GM19043 (cell line): ENCODE results near the gene ADGRA1.
"Not testable (repeated sequence)": the region's sequence is repeated elsewhere in the genome, so short reads cannot be mapped to it uniquely, and the experiment has no call there.

Experiments
- ATAC-seq: cut with Tn5 transposase; IDR thresholded peaks from one replicate; pipeline ENCODE4 v1.9.1; 2021; ENCODE audit warnings: low read depth; ENCODE audit not compliant: unreplicated experiment

Gene ADGRA1

DNA sequence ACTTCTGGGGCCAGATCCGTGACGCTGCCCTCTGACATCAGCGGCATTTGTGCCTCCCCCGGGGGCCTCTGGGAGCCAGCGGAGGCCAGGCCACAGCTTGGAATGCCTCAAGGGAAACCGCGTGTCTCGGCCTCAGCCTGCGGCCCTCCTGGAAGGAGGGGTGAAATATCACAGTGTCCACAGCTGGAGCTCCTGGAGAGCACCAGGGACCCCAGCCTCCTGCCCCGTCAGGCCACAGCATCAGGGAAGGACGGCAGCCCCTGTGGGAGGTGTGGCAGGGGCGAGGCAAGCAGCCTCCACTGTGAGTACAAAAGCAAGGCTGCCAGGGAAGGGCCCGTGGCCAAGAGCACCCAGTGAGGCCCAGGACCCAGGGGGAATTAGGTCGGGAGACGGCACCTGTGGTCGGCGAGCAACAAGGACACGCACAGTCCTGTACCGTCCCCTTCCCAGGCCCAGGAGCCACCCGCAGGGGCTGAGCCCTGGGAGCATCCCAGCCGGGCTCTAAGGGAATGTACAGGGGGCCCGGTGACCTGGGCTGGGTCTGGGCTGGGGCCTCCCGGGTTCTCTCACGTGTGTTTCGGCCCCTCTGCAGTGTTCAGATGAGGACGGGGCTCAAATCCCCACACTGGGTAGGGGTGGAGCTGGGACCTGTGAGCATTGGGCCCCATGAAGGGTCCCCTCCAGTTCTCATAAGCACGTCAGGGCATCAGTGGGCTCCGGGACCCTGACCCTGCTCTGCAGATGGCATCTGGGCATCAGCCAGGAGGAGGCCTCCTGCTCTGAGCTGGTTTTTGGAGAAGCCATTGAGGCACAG, 53.6 kb downstream of the ADGRA1 start:
- no peak for ATAC-seq

DNA sequence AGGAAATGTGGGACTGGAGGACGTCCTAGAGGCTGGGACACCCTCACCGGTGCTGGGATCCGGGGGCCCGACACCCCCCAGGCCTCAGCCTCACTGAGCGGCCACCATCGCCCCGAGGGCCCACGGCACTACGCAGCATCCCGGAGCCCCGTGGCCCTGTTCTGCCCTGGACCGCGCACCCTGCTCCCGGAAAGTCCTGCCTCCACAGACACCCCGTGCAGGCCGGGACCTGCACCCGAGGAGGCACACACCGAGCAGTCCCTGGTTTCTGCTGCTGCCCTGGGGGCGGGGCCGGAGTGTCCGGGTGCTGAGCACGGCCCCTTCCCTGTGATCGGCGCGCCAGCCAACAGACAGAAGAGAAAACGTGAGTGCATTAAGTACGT, 54.2 kb downstream of the ADGRA1 start:
- ATAC-seq = no peak

DNA sequence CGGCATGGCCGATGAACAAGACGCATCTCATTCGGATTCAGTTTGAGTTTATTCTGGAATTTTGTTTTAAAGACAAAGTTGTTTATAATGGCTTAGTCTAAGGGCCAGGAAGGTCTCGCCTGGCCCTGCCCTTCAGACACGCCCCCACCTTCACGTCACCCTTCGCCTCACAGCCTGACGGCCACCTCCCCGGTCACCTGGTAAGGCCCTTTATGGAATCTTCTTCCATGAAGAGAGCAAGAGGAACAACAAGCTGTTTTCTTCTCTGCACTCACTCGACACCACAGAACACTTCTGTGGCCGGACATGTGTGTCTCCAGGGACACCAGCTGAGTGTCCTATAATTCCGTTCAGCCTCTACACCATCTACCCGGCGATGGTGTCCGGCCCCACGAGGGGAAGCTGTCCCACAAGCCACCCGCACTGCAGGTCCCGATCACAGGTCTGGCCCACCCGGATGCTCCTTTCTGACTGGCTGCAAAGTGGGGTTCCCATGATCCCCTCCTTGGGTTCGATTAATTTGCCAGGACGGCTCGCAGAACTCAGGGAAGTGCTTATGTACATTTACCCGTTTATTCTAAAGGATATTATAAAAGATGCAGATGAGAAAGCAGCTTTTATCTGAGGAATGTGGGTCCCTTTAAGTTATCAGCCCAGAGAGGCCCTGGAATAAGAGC, 54.9 kb downstream of the ADGRA1 start:
- ATAC-seq = no peak

DNA sequence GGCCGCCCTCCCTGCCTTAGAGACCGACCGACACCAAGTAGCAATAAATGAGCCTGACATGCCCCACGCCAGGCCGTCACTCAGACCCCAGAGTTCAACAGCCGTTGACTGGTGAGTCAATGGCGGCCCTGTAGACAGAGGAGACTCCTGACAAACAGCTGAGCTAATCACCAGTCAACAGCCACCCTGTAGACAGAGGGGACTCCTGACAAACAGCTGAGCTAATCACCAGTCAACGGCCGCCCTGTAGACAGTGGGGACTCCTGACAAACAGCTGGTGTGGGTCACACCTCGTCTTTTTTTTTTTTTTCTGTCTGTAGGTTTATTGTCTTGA, 55.4 kb downstream of the ADGRA1 start:
- ATAC-seq = no peak

DNA sequence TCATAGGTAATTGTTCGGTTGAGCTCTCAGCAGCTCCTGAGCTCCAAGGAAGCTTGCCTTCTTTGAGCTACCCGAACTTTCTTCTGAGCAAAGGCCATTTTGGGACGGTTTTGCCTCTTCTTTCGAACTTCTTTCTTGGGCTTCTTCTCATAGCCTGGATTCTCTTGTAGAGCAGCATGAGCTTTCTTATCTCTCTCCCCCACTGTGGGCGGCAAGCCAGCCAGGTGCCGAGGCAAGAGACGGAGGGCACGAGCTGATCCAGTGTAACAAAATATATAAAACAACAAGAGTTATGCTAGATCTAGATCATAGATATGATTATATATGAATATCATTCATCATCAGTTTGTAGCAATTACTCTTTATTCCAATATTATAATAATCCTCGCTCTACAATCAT, 55.8 kb downstream of the ADGRA1 start:
- no peak for ATAC-seq

DNA sequence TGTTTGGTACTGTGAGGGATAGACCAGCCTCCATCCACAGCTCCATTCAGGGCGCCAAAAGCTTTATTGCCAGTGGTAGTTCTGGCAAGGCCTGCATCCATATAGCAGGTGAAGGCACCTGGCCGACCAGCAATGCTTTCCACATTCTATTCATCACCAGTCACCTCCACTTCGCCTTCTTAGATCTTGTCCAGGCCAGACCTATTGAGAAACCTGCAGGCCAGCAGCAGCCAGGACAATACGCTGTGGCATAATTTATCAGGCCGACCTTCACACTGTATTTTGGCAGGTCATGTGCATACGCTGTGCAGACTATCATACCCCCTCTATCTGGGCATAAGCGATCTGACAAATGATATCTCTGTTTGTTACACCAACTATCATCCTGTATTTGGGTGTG, 57.0 kb downstream of the ADGRA1 start:
- ATAC-seq = no peak

DNA sequence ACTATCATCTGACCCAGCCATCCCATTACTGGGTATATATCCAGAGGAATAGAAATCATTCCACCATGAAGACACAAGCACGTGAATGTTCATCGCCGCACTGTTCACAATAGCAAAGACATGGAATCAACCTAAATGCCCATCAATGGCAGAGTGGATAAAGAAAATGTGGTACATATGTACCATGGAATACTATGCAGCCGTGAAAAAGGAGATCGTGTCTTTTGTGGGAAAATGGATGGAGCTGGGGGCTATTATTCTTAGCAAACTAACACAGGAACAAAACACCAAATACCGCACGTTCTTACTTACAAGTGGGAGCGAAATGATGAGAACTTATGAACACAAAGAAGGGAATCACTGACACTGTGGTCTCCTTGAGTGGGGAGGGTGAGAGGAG, 62.5 kb downstream of the ADGRA1 start:
- no peak for ATAC-seq

DNA sequence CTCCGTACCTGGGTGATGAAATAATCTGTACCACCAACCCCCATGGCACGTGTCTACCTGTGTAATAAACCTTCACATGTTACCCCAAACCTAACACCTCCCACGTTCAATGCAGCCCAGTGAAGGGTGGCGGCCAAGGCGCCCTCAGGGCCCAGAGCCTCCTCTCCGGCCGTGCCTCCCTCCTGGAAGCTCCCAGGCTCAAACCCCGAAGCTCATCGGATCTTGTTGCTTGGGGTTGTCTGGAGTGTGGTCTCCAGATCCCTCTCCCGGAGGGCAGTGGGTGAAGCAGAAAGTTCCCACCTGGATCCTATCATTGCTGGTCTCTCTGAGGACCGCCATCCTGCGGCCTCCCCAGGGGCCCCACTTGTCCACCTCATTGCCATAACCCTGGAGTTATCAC, 62.9 kb downstream of the ADGRA1 start:
- ATAC-seq = no peak

DNA sequence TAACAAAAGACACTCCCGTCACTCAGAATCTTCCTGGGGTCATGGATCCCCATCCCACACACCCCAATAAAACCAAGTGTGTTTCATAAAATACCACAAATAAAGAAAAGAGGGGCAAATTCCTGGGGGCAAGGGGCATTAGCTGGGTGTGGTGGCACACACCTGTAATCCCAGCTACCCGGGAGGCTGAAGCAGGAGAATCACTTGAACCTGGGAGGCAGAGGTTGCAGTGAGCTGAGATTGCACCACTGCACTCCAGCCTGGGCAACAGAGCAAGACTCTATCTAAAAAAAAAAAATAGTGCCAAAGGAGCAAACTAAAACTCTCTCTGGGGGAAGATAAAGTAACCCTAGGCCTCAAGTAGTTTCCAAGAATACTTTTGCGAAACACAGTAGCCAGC, 63.3 kb downstream of the ADGRA1 start:
- not testable (repeated sequence) for ATAC-seq

DNA sequence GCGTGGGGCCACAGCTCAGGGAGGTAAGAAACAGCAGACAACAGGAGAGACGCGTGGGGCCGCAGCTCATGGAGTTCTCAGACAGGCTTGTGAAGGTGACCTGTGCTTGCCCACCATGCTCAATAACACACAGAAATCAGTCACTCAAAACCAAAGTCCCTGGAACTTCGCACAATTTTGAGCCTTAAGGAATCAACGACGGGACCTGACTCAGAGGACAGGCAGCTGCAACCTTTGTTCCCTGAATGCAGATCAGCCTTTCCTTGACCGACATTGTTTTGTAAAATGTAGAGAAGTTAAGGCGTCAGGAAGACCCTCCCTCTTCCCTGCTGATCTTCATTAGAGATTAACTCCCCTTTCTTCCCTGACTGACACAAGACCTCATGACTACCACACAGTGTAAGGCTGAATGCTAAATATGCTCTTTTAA, 63.8 kb downstream of the ADGRA1 start:
- ATAC-seq = no peak

DNA sequence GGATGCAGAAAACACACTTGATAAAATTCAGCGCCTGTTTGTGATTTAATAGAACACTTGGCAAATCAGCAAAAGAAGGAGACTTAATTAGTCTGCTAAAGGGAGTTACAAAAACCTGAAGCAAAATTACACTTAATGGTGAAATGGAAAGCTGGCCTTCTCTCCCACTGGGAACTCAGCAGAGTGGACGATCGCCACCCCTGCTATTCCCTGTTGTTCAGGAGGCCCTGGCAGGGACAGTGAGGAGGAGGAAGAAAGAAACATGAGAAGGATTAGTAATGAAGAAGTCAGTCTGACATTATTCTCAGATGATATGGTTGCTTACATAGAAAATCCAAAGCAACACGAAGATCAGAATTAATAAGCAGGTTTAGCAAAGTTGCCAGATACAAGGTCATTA, 66.7 kb downstream of the ADGRA1 start:
- ATAC-seq = no peak

DNA sequence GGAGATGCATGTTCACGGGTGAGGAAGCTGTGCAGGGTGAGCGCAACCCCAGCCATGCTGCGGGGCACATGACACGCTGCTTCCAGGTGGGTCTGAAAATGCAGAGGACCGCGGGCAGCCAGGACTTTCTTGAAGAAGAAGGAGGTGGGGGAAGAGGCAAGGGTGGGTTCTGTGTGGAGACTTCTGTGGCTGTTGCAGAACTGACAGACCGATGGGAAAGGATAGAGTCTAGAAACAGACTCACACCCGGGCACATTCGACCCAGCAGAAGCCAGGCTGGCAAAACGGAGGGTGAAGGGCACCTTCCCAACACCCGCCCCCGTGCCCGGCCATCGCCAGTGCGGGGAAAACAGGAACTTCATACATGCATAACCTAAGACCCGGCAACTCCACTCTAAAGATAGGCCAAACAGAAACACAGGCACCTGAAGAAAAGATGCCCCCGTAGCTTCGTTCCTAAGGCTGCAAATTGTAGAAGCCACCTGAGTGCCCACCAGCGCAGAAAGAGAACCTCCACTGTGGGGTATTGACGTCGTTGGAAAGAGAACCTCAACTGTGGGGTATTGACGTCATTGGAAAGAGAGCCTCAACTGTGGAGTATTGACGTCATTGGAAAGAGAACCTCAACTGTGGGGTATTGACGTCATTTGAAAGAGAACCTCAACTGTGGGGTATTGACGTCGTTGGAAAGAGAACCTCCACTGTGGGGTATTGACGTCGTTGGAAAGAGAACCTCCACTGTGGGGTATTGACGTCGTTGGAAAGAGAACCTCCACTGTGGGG, 67.5 kb downstream of the ADGRA1 start:
- ATAC-seq = no peak

DNA sequence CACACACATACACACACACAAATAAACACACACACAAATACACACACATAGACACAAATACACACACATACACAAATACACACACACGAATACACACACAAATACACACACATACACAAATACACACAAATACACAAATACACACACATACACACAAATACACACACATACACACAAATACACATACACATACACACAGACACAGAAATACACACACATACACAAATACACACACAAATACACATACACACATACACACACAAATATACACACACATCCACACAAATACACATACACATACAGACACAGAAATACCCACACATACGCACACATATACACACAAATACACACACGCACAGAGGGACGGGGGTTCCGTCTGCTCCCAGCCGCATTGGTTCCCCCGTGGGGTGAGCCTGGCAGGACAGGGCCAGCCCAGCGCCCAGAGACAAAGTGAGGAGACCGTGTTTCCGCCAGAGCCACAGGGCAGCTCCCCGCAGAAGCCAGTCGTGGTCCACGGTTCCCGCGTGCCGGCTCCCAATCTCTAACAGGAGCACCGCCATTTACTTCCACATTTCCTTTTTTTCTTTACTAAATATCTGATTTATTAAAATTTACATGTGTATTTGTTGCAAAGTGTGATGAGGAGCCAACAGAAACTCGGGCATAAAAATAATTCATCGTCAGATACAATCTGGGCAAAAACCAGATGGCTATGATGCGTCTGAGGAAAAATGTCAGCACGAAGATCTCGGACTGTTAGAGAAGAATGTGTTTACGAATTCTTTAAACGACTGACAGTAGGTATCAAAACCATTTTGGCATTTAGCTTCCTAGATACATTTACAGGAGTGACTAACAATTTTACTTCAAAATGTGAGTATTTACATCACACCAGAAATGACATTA, 69.2 kb downstream of the ADGRA1 start:
- ATAC-seq = no peak

DNA sequence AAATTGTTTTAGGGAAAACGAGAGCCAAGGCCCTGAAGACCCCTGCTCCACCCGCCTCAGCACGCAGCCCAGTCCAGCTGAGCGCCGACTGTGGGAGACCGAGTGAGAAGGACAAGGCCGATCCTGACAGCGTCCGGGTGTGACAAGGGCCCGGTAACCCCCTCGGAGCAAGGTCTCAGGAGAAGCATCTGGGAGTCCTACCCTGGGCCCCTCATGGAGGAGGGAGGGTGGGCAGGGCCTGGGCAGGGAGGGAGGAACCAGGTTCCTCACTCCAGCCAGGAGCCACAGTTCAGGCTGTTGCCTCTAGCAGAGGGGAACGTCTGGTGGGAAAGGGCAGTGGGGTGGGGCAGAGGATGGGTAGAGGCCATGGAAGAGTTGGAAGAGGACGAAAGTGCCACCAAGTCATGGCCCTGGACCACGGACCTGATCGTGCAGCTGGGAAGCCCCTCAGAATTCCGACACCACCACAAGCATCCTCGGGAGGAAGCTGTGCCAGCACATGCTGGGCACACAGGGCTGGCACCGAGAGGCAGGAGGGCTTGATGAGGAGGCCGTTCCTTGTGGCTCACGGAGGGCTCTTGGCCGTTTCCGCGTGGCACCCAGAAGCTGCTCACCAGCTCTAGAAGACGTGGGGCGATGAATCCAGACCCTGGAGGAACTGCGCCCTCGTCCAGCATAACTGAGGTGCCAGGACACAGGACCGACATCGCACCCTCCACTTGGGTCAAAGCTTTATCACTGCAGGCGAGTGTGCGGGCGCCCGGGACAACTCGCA, 70.1 kb downstream of the ADGRA1 start:
- no peak for ATAC-seq

DNA sequence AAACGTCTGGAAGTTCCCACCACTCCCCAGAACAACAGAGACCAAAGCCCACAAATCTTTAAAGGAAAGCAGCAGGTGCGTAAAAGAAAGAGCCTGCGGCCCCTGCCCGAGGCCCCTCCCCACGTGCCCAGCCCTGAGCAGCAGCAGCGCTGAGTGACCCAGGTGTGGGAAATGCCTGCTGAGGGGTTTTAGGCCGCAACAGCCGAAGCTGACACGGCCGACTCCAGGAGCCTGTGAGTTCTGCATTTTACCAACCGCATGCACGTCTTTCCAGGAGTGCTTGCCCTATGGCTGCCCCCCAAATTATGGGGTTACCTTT, 70.7 kb downstream of the ADGRA1 start:
- ATAC-seq = no peak

DNA sequence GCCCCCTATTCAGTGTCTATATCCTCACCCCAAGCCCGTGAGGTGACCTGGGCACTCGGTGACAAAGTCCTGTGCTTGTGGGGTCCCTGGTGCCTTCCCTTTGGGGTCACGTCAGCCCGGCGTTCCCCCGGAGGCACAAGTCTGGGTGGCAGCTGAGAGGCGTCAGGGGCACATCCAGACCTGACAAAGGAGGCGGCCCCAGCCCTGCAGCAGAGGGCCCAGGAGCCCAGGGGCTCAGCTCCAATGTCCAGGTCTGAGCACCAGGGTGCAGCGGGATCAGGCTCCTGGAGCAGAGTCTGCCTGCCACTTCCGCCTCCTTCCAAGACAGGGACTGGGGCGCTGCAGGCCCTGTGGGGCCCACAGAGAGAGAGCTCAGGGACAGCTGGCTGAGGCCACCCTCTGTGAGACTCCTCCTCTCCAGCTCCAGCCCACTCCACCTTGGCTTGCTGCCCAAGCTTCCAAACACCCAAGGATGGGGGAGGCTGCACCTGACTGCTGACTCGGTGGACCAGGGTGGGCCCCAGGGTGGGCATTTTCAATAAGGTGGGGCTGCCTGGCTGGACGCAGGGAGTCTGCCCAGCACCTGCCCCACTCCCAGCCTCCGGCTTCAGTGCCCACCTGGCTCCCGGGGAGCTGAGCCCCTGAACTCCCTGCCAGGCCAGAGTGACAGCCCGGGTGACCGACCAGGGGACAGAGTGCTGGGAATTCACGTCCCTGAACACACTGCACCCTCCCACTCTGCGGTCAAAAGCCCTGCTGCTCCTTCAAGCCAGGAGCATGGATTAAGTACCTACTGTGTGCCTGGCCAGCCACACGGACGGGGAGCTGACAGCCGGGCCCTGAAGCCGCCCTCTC, 71.3 kb downstream of the ADGRA1 start:
- ATAC-seq = no peak

DNA sequence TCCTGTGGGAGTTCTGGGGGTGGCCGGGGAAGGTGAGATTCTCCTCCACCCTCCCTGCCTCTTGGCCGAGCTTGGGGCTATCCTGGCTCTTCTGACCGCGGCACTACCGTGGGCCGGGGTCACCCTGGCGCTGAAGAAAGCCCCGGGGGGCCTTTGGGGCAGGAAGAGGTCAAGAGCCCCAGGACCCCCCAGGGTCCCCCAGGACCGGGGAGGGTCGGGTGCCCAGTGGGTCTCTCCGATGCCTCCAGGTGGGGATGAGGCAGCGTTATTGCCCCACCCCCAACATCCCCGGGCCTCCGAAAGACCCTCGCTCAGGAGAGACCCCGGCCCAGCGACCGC, 71.9 kb downstream of the ADGRA1 start:
- ATAC-seq = no peak

DNA sequence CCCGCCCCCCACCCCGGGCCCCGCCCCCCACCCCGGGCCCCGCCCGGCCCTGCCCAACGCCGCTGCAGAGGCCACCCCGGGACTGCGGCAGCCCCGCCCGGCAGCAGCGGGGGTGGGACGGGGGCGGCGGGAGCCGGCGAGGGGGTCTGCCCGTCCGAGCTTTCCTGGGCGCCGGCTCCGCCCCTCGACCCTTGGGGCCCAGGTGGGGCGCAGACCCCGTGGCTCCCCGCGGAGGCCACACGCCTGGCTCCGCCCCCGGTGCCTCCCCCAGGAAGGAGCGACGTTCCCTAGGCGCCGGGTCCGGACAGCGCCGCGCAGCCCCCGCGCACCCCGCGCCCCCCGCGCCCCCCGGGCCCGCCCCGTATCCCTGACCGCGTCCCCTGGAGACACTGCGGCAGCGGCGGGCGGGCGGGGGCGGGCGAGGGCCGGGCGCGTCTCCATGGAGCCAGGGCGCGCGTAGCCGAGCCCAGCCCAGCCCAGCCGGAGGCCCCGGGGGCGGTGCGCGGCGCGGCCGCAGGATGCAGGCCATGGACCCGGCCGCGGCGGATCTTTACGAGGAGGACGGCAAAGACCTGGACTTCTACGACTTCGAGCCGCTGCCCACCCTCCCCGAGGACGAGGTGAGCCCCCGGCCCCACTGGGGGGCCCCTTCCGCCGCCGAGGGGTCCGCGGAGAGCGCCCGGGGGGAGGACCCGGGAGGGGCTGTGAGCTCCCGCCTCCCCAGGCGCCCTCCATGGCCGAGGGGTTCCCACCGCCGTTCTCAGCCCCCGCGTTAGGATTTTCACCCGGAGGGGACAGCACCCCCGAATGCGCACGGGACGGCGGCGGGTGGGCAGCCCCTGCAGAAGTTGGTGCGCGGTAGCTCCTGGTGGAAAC, 72.5 kb downstream of the ADGRA1 start, which contains the start of gene KNDC1:
KNDC1 (plus strand) TSS at position 270 of the 876 bp plus-strand sequence; CDS start at position 519, 249 bp downstream.
- ATAC-seq = no peak
